Dendritic cell treated with granulocyte-macrophage colony-stimulating factor and Interleukin-4, amounts not matched to agents 40 ng/mL and 50 ng/mL, for 4 days (primary cell): ENCODE measurements around the gene TRAPPC8.
"Not testable (repeated sequence)": the region's sequence is repeated elsewhere in the genome, so short reads cannot be mapped to it uniquely, and the experiment has no call there.

Experiments
- H3K27ac Mint-ChIP-seq: one replicate; pipeline ENCODE4 v1.8.0; 2022; ENCODE audit warnings: mild to moderate bottlenecking, mixed read lengths
- H3K27me3 Mint-ChIP-seq: one replicate; pipeline ENCODE4 v1.8.0; 2022; ENCODE audit warnings: mild to moderate bottlenecking, mixed read lengths
- H3K36me3 Mint-ChIP-seq: one replicate; pipeline ENCODE4 v1.8.0; 2022; ENCODE audit warnings: low read depth, mixed read lengths
- H3K4me1 Mint-ChIP-seq: one replicate; pipeline ENCODE4 v1.8.0; 2022; ENCODE audit warnings: low read depth, mixed read lengths
- H3K4me3 Mint-ChIP-seq: one replicate; pipeline ENCODE4 v1.8.0; 2022; ENCODE audit warnings: mild to moderate bottlenecking, moderate library complexity, mixed read lengths
- H3K9me3 Mint-ChIP-seq: one replicate; pipeline ENCODE4 v1.8.0; 2022; ENCODE audit warnings: mixed read lengths
- intact Hi-C: fragments of 100-400 bp; cut with micrococcal nuclease; formaldehyde crosslinking; loops from one replicate; pipeline ENCODE4 v1.15.0; 2022

The TRAPPC8 gene

DNA sequence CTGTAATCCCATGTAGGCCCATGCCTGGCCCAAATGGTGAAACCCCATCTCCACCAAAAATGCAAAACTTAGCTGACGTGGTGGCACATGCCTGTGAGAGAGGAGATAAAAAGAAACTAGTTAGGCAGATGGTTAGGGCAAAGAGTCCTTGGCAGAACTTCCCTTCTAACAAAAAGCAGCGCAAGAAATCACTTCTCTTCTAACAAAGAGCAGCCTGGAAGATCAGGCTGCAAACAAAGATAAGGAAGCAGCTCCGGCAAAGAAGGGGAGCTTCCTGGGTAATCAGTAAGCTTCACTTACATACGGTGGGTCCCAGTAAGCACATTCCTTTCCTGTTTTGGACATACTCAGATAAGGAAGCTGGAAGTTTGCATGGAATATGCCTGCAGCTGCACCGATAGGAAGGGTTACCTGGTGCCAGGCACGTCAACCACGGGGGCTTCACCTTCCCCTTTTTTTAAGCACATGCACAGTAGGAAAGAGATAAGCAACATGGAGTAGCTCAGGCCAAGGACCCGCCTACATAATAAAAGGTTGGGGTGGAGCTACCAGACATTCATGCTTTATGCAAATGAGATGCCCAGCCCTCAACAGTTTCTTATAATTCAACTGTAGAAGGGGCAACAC, 121.3 kb downstream of the TRAPPC8 start:
- intact Hi-C loops = no loop called here

GRCh38 chr18:31819925-31820229, 123.1 kb downstream of the TRAPPC8 start:
- no peaks in the 10 kb centered on the region for H3K9me3 Mint-ChIP-seq
- no peak overlapping the region for H3K4me3 Mint-ChIP-seq
- no peak overlapping the region for H3K27ac Mint-ChIP-seq
- H3K4me1 Mint-ChIP-seq = peaks cover 21% of the 10 kb centered on the region
- intact Hi-C loops = loop anchor here (1.0 kb wide), 2 partner anchors 79 to 264 kb away; no protein-coding TSS in a partner anchor
- H3K36me3 Mint-ChIP-seq = no peaks in the 10 kb centered on the region
- peaks cover 2% of the 10 kb centered on the region for H3K27me3 Mint-ChIP-seq

More for the DNA sequence above, 121.3 kb downstream of the TRAPPC8 start:
- H3K27me3 Mint-ChIP-seq = peaks cover 2% of the 10 kb centered on the region
- no peaks in the 10 kb centered on the region for H3K9me3 Mint-ChIP-seq
- H3K27ac Mint-ChIP-seq = no peak overlapping the region
- peaks cover 4% of the 10 kb centered on the region for H3K36me3 Mint-ChIP-seq
- H3K4me1 Mint-ChIP-seq = peaks cover 19% of the 10 kb centered on the region
- no peak overlapping the region for H3K4me3 Mint-ChIP-seq

GRCh38 chr18:31819106-31819924, 123.6 kb downstream of the TRAPPC8 start:
- Mint-ChIP-seq H3K27ac (no peak overlapping the region), H3K36me3 (no peaks in the 10 kb centered on the region), H3K4me3 (no peak overlapping the region), H3K9me3 (no peaks in the 10 kb centered on the region), H3K4me1 (peaks cover 21% of the 10 kb centered on the region), H3K27me3 (peaks cover 2% of the 10 kb centered on the region)
- intact Hi-C loops = loop anchor here (1.0 kb wide), 2 partner anchors 78 to 263 kb away; no protein-coding TSS in a partner anchor

DNA sequence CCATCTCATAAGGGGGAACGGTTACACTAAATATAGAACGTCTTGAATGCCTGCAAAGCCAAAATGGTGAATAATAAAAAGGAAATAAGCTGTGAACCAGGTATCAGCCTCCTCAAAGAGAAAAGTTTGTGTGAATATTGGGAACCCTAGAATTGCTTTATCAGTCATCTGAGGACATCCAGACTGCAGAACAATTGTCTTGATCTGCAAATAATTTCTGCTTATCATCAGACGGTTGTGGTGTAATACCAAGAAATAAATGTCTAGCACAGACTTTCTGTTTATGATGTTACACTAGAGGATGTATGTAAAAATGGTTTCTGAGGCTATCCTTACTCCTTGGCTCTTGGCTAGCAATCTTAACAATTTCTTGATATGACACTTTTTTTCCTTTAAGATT, 128.8 kb downstream of the TRAPPC8 start:
- H3K27ac Mint-ChIP-seq = no peak overlapping the region
- no peak overlapping the region for H3K4me3 Mint-ChIP-seq
- no peaks in the 10 kb centered on the region for H3K9me3 Mint-ChIP-seq
- intact Hi-C loops = no loop called here
- peaks cover 2% of the 10 kb centered on the region for H3K27me3 Mint-ChIP-seq
- peaks cover 5% of the 10 kb centered on the region for H3K4me1 Mint-ChIP-seq
- H3K36me3 Mint-ChIP-seq = no peaks in the 10 kb centered on the region

DNA sequence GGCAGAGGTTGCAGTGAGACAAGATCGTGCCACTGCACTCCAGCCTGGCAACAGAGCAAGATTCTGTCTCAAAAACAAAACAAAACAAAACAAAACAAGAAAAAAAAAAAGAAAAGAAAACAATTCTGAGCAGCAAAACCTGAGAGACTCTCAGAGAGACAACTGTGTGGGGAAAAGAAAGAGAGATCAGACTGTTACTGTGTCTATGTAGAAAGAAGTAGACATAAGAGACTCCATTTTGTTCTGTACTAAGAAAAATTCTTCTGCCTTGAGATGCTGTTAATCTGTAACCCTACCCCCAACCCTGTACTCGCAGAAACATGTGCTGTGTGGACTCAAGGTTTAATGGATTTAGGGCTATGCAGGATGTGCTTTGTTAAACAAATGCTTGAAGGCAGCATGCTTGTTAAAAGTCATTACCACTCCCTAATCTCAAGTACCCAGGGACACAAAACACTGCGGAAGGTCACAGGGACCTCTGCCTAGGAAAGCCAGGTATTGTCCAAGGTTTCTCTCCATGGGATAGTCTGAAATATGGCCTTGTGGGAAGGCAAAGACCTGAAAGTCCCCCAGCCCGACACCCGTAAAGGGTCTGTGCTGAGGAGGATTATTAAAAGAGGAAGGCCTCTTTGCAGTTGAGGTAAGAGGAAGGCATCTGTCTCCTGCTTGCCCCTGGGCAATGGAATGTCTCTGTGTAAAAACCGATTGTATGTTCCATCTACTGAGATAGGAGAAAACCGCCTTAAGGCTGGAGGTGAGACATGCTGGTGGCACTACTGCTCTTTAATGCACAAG, 132.4 kb downstream of the TRAPPC8 start:
- H3K4me3 Mint-ChIP-seq, H3K9me3 Mint-ChIP-seq, intact Hi-C loops, H3K4me1 Mint-ChIP-seq, H3K27ac Mint-ChIP-seq, H3K36me3 Mint-ChIP-seq, H3K27me3 Mint-ChIP-seq: not testable (repeated sequence)

GRCh38 chr18:31809049-31809448, 133.9 kb downstream of the TRAPPC8 start:
- H3K9me3 Mint-ChIP-seq, H3K36me3 Mint-ChIP-seq, intact Hi-C loops: not testable (repeated sequence)

GRCh38 chr18:31801078-31801477, 141.8 kb downstream of the TRAPPC8 start:
- Mint-ChIP-seq H3K27ac (no peak overlapping the region), H3K4me3 (no peak overlapping the region), H3K9me3 (no peaks in the 10 kb centered on the region), H3K36me3 (no peaks in the 10 kb centered on the region), H3K4me1 (peaks cover 5% of the 10 kb centered on the region), H3K27me3 (peaks cover 14% of the 10 kb centered on the region)
- intact Hi-C loops = no loop called here

More at GRCh38 chr18:31809049-31809448, 133.9 kb downstream of the TRAPPC8 start:
- H3K27ac Mint-ChIP-seq, H3K4me1 Mint-ChIP-seq, H3K4me3 Mint-ChIP-seq, H3K27me3 Mint-ChIP-seq: not testable (repeated sequence)

GRCh38 chr18:31799257-31799656, 143.7 kb downstream of the TRAPPC8 start:
- H3K9me3 Mint-ChIP-seq, H3K36me3 Mint-ChIP-seq, H3K4me3 Mint-ChIP-seq, intact Hi-C loops, H3K27ac Mint-ChIP-seq, H3K4me1 Mint-ChIP-seq: not testable (repeated sequence)
- H3K27me3 Mint-ChIP-seq = peaks cover 22% of the 10 kb centered on the region

GRCh38 chr18:31798399-31798798, 144.5 kb downstream of the TRAPPC8 start:
- H3K4me3 Mint-ChIP-seq = no peak overlapping the region
- peaks cover 25% of the 10 kb centered on the region for H3K27me3 Mint-ChIP-seq
- no peaks in the 10 kb centered on the region for H3K36me3 Mint-ChIP-seq
- intact Hi-C loops = no loop called here
- no peaks in the 10 kb centered on the region for H3K9me3 Mint-ChIP-seq
- H3K4me1 Mint-ChIP-seq = peaks cover 13% of the 10 kb centered on the region
- no peak overlapping the region for H3K27ac Mint-ChIP-seq

DNA sequence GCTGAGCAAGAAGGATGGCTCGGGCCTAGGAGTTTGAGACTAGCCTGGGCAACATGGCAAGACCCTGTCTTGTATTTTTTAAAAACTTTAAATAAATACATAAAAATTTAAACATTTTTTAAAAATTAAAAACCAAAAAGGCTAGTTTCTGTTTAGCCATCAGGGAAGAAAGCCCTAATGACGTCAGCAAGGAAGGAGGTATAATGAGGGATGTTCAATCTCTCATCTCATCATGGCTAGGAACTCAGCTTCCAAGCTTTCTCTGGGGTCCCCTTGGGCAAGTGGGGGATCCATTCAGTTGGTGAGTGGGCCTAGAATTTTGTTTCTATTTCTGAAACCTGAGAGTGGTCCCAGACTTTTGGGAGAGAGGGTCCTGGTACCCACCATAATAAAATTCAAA, 147.2 kb downstream of the TRAPPC8 start:
- intact Hi-C loops = no loop called here
- Mint-ChIP-seq H3K36me3 (no peaks in the 10 kb centered on the region), H3K4me1 (peaks cover 34% of the 10 kb centered on the region), H3K9me3 (no peaks in the 10 kb centered on the region), H3K4me3 (no peak overlapping the region), H3K27me3 (peaks cover 26% of the 10 kb centered on the region), H3K27ac (no peak overlapping the region)

DNA sequence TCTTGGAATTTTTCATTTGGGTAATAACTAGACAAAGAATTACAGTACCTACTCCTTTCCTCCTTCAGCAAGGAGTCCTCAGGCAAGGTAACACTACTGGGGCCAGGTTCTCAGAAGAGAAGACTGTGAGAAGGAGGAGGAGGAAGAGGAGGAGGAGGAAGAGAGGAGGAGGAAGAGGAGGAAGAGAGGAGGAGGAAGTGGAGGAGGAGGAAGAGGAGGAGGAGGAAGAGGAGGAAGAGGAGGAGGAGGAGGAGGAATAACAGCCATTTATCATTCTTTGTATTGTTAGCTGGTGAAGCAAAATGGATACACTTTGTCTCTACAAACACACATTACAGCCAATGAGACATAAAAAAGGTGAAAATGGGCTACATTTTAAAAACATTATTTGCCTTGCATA, 149.4 kb downstream of the TRAPPC8 start:
- intact Hi-C loops = no loop called here
- no peaks in the 10 kb centered on the region for H3K36me3 Mint-ChIP-seq
- no peaks in the 10 kb centered on the region for H3K9me3 Mint-ChIP-seq
- peaks cover 49% of the 10 kb centered on the region for H3K4me1 Mint-ChIP-seq
- peaks cover 37% of the 10 kb centered on the region for H3K27me3 Mint-ChIP-seq
- H3K4me3 Mint-ChIP-seq = no peak overlapping the region
- no peak overlapping the region for H3K27ac Mint-ChIP-seq

GRCh38 chr18:31792580-31792911, 150.4 kb downstream of the TRAPPC8 start:
- intact Hi-C loops = no loop called here
- H3K27ac Mint-ChIP-seq = peak overlapping the region; percentile 59

GRCh38 chr18:31791817-31792579, 150.9 kb downstream of the TRAPPC8 start:
- Mint-ChIP-seq H3K36me3 (no peaks in the 10 kb centered on the region), H3K27ac (peak overlapping the region; percentile 64), H3K4me3 (no peak overlapping the region), H3K27me3 (peaks cover 37% of the 10 kb centered on the region), H3K9me3 (no peaks in the 10 kb centered on the region), H3K4me1 (peaks cover 49% of the 10 kb centered on the region)
- intact Hi-C loops = no loop called here

More at GRCh38 chr18:31792580-31792911, 150.4 kb downstream of the TRAPPC8 start:
- Mint-ChIP-seq H3K36me3 (no peaks in the 10 kb centered on the region), H3K27me3 (peaks cover 41% of the 10 kb centered on the region), H3K4me3 (no peak overlapping the region), H3K4me1 (peaks cover 49% of the 10 kb centered on the region), H3K9me3 (no peaks in the 10 kb centered on the region)
